ENCODE results near the gene JDP2.

JDP2 gene

DNA sequence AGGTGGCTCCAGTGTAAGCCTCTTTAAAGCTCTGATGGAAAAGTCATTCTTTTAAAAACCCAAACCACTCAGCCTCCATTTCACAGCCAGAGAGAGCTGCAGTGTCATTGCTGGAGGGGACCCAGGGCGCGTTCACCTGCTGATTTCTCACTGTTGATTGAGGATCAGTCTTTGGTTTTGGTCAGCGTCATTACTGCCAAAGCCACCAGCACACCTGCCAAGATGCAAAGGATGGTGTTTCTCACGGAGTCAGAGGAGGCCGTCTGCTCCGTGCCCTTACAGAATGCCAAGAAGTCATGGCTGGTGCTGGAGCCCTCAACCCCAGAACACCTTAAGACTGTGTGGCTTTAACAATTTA, 61.6 kb downstream of the JDP2 start:
- Histone ChIP-seq H3K9ac (ENCODE audit: low read length) (no peak overlapping the region), H3K27me3 (ENCODE audit: control insufficient read depth, insufficient read depth, low read length) (no peaks in the 10 kb centered on the region), H3K36me3 (ENCODE audit: control insufficient read depth, insufficient read depth, low read length) (no peaks in the 10 kb centered on the region), H3K4me1 (ENCODE audit: control insufficient read depth, insufficient read depth, low read length) (no peaks in the 10 kb centered on the region), H3K27ac (ENCODE audit: low read depth, low read length) (no peak overlapping the region), H3K4me3 (ENCODE audit: low read length) (no peak overlapping the region)

DNA sequence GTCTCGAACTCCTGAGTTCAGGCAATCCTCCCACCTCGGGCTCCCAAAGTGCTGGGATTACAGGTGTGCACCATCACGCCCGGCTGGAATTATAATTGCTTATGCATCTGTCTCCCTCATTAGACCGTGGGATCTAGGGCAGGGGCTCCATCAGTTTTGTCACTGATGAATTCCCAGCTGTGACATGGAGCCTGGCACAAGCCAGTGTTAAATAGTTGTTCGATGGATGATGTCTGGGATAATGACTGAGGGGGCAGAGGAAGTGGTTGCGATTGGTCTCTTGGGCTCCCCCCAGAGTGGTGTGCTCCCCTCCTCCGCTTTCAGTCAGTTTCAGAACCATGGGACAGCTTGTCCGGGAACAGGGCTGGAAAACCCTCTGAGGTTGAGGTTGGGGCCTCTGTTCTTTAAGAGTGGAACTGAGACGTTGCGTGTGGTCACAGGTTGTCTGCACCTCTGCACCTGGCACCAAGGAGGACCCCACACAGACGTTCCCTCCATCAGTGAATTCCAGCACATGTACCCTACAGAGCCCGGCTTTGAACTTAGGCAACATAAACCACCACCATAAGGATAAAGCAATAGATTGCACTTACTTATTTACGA, 63.7 kb downstream of the JDP2 start:
- Histone ChIP-seq H3K36me3 (ENCODE audit: control insufficient read depth, insufficient read depth, low read length) (no peaks in the 10 kb centered on the region), H3K4me3 (ENCODE audit: low read length) (no peak overlapping the region), H3K9ac (ENCODE audit: low read length) (no peak overlapping the region), H3K4me1 (ENCODE audit: control insufficient read depth, insufficient read depth, low read length) (no peaks in the 10 kb centered on the region), H3K27ac (ENCODE audit: low read depth, low read length) (no peak overlapping the region), H3K27me3 (ENCODE audit: control insufficient read depth, insufficient read depth, low read length) (no peaks in the 10 kb centered on the region)

DNA sequence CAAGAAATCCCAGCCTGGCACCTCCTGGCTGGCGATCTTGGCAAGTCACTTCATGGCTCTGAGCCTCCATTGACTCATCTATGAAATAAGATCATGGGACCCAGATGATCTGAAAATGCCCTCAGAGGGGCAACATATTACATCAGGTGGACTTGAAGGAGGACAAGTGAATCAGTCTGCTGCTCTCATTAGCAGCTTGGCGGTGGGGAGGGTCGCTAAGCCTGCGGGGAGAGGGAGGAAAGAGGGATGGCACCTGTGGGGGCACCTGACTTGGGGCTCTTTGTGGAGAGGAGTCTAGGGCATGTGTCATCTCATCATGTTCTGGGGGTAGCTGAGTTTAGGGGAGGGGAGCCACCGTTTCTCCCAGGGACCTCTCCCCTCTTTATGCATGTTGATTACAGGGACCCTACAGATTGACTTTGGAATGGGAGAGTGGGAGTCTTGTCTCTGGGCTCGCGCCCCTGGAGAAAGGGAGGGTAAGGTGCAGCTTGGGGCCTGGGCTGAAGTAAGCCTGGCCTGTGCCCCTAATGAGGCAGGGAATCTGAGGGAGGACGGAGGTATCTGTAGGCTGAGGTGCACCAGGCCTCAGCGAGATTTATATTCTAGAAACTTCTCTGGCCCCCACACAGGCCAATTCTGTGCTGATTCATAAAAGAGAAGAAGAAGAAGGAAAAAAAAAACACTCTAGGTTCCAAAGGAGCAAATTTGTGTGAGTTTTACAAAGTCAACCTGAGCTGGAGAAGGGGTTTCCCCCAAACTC, 65.2 kb downstream of the JDP2 start:
- Histone ChIP-seq H3K36me3 (ENCODE audit: control insufficient read depth, insufficient read depth, low read length) (no peaks in the 10 kb centered on the region), H3K27me3 (ENCODE audit: control insufficient read depth, insufficient read depth, low read length) (no peaks in the 10 kb centered on the region), H3K27ac (ENCODE audit: low read depth, low read length) (no peak overlapping the region), H3K9ac (ENCODE audit: low read length) (no peak overlapping the region), H3K4me3 (ENCODE audit: low read length) (no peak overlapping the region), H3K4me1 (ENCODE audit: control insufficient read depth, insufficient read depth, low read length) (no peaks in the 10 kb centered on the region)

DNA sequence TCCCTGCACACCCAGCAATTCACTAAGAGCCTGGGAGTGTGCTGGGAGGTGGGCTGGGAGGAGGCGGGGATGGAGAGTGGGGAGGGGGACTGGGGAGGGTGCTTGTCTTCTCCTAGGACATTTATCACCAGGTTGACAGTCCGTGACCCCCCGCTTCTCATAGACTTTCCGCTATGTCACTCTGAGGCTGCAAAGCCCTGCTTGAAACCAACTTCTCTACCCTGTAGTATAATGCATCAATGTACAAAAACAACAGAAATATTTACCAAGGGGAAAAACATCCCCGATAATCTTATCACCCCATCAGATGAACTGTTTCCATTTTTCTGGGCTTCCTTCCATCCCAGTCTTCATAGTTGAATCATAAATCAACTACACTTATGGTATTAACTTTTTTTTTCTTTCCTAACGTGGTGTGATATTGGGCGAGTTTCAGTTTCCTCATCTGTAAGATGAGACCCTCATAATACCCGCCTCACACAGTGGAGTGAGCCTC, 65.8 kb downstream of the JDP2 start:
- no peak overlapping the region for H3K27ac ChIP-seq (ENCODE audit: low read depth, low read length)
- H3K4me1 ChIP-seq (ENCODE audit: control insufficient read depth, insufficient read depth, low read length), result no peaks in the 10 kb centered on the region
- H3K4me3 ChIP-seq (ENCODE audit: low read length), result no peak overlapping the region

GRCh38 chr14:75494896-75495295, 67.1 kb downstream of the JDP2 start:
- Histone ChIP-seq H3K9ac (ENCODE audit: low read length) (no peak overlapping the region), H3K4me3 (ENCODE audit: low read length) (no peak overlapping the region), H3K4me1 (ENCODE audit: control insufficient read depth, insufficient read depth, low read length) (no peaks in the 10 kb centered on the region), H3K27ac (ENCODE audit: low read depth, low read length) (no peak overlapping the region), H3K27me3 (ENCODE audit: control insufficient read depth, insufficient read depth, low read length) (no peaks in the 10 kb centered on the region), H3K36me3 (ENCODE audit: control insufficient read depth, insufficient read depth, low read length) (no peaks in the 10 kb centered on the region)

More for the DNA sequence above, 65.8 kb downstream of the JDP2 start:
- no peak overlapping the region for H3K9ac ChIP-seq (ENCODE audit: low read length)
- no peaks in the 10 kb centered on the region for H3K27me3 ChIP-seq (ENCODE audit: control insufficient read depth, insufficient read depth, low read length)
- H3K36me3 ChIP-seq (ENCODE audit: control insufficient read depth, insufficient read depth, low read length), result no peaks in the 10 kb centered on the region

- Histone ChIP-seq H3K27ac (ENCODE audit: low read depth, low read length) (no peak overlapping the region), H3K27me3 (ENCODE audit: control insufficient read depth, insufficient read depth, low read length) (no peaks in the 10 kb centered on the region), H3K36me3 (ENCODE audit: control insufficient read depth, insufficient read depth, low read length) (no peaks in the 10 kb centered on the region), H3K4me3 (ENCODE audit: low read length) (no peak overlapping the region), H3K9ac (ENCODE audit: low read length) (no peak overlapping the region), H3K4me1 (ENCODE audit: control insufficient read depth, insufficient read depth, low read length) (no peaks in the 10 kb centered on the region)
Measured at GRCh38 chr14:75495399-75495798, 67.6 kb downstream of the JDP2 start.

GRCh38 chr14:75495882-75496281, 68.1 kb downstream of the JDP2 start:
- H3K4me3 ChIP-seq (ENCODE audit: low read length), result no peak overlapping the region
- H3K36me3 ChIP-seq (ENCODE audit: control insufficient read depth, insufficient read depth, low read length), result no peaks in the 10 kb centered on the region
- no peak overlapping the region for H3K27ac ChIP-seq (ENCODE audit: low read depth, low read length)
- no peak overlapping the region for H3K9ac ChIP-seq (ENCODE audit: low read length)
- no peaks in the 10 kb centered on the region for H3K27me3 ChIP-seq (ENCODE audit: control insufficient read depth, insufficient read depth, low read length)
- H3K4me1 ChIP-seq (ENCODE audit: control insufficient read depth, insufficient read depth, low read length), result no peaks in the 10 kb centered on the region

DNA sequence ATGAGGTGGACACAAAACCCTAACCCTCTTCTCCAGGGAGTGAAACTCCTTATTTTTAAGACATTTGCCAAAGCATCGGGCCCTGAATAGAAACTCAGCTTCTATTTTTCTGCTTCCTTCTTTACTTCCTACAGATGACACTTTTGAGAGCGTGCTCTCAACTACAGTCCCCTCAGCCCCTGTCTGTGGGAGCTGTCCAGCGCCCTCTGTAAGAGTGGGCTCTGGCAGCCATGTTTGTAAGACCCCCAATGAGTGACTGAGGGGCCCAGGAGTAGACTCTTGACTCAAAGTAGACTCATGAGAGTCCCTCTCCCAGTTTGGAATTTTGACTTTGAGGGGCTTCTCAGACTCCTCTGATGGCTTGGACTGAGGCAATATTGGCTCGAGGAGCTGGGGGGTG, 68.9 kb downstream of the JDP2 start:
- Histone ChIP-seq H3K9ac (ENCODE audit: low read length) (no peak overlapping the region), H3K36me3 (ENCODE audit: control insufficient read depth, insufficient read depth, low read length) (no peaks in the 10 kb centered on the region), H3K4me1 (ENCODE audit: control insufficient read depth, insufficient read depth, low read length) (no peaks in the 10 kb centered on the region), H3K27ac (ENCODE audit: low read depth, low read length) (no peak overlapping the region), H3K27me3 (ENCODE audit: control insufficient read depth, insufficient read depth, low read length) (no peaks in the 10 kb centered on the region), H3K4me3 (ENCODE audit: low read length) (no peak overlapping the region)

- no peak overlapping the region for H3K9ac ChIP-seq (ENCODE audit: low read length)
- H3K27ac ChIP-seq (ENCODE audit: low read depth, low read length), result no peak overlapping the region
- H3K36me3 ChIP-seq (ENCODE audit: control insufficient read depth, insufficient read depth, low read length), result no peaks in the 10 kb centered on the region
- H3K27me3 ChIP-seq (ENCODE audit: control insufficient read depth, insufficient read depth, low read length), result no peaks in the 10 kb centered on the region
- H3K4me3 ChIP-seq (ENCODE audit: low read length), result no peak overlapping the region
- H3K4me1 ChIP-seq (ENCODE audit: control insufficient read depth, insufficient read depth, low read length), result no peaks in the 10 kb centered on the region
Measured at GRCh38 chr14:75497191-75497590, 69.4 kb downstream of the JDP2 start.

GRCh38 chr14:75497701-75498100, 69.9 kb downstream of the JDP2 start:
- Histone ChIP-seq H3K4me1 (ENCODE audit: control insufficient read depth, insufficient read depth, low read length) (no peaks in the 10 kb centered on the region), H3K9ac (ENCODE audit: low read length) (no peak overlapping the region), H3K27me3 (ENCODE audit: control insufficient read depth, insufficient read depth, low read length) (no peaks in the 10 kb centered on the region), H3K4me3 (ENCODE audit: low read length) (no peak overlapping the region), H3K27ac (ENCODE audit: low read depth, low read length) (no peak overlapping the region), H3K36me3 (ENCODE audit: control insufficient read depth, insufficient read depth, low read length) (no peaks in the 10 kb centered on the region)

- Histone ChIP-seq H3K27me3 (ENCODE audit: control insufficient read depth, insufficient read depth, low read length) (no peaks in the 10 kb centered on the region), H3K9ac (ENCODE audit: low read length) (no peak overlapping the region), H3K4me3 (ENCODE audit: low read length) (no peak overlapping the region), H3K36me3 (ENCODE audit: control insufficient read depth, insufficient read depth, low read length) (no peaks in the 10 kb centered on the region), H3K27ac (ENCODE audit: low read depth, low read length) (no peak overlapping the region), H3K4me1 (ENCODE audit: control insufficient read depth, insufficient read depth, low read length) (no peaks in the 10 kb centered on the region)
Measured at GRCh38 chr14:75499084-75499875, 71.5 kb downstream of the JDP2 start.

GRCh38 chr14:75501080-75501479, 73.3 kb downstream of the JDP2 start:
- Histone ChIP-seq H3K27ac (ENCODE audit: low read depth, low read length) (no peak overlapping the region), H3K36me3 (ENCODE audit: control insufficient read depth, insufficient read depth, low read length) (no peaks in the 10 kb centered on the region), H3K27me3 (ENCODE audit: control insufficient read depth, insufficient read depth, low read length) (no peaks in the 10 kb centered on the region), H3K9ac (ENCODE audit: low read length) (no peak overlapping the region), H3K4me3 (ENCODE audit: low read length) (no peak overlapping the region), H3K4me1 (ENCODE audit: control insufficient read depth, insufficient read depth, low read length) (no peaks in the 10 kb centered on the region)
